WTC11 (cell line): ENCODE measurements around the gene PTPRF. TPM values are rescaled to one million over a fixed set of nuclear protein-coding genes. Genes with fewer than 3 reads are reported as not detected.

Experiments used
- ATAC-seq: fragments of 200-7000 bp; cut with Tn5 transposase; 2 replicates; pipeline ENCODE4 v1.10.0; 2021; ENCODE audit warnings: mild to moderate bottlenecking, moderate library complexity
- CTCF ChIA-PET: fragments of 300-600 bp; sonication (Branson Sonifier 250); formaldehyde crosslinking; loops from one replicate; lab custom pipeline; 2021; ENCODE audit warnings: antibody characterized with exemption; lab: Charles Lee
- POLR2A ChIA-PET: fragments of 350-600 bp; sonication (Branson Sonifier 250); formaldehyde crosslinking; loops from one replicate; lab custom pipeline; 2021; ENCODE audit warnings: antibody characterized with exemption; lab: Charles Lee
- DNase-seq: peaks from one replicate; pipeline ENCODE4 v3.0.0; 2021; ENCODE audit warnings: low spot score
- H3K27ac Mint-ChIP-seq: 2 replicates; pipeline ENCODE4 v1.8.0; 2021; ENCODE audit warnings: mixed read lengths
- H3K27me3 Mint-ChIP-seq: 2 replicates; pipeline ENCODE4 v1.8.0; 2021; ENCODE audit warnings: low read depth, mild to moderate bottlenecking, moderate library complexity, mixed read lengths
- H3K36me3 Mint-ChIP-seq: 2 replicates; pipeline ENCODE4 v1.8.0; 2021; ENCODE audit warnings: mixed read lengths
- H3K4me1 Mint-ChIP-seq: 2 replicates; pipeline ENCODE4 v1.8.0; 2022; ENCODE audit warnings: mixed read lengths
- H3K4me3 Mint-ChIP-seq: 2 replicates; pipeline ENCODE4 v1.8.0; 2021; ENCODE audit warnings: mild to moderate bottlenecking, moderate library complexity, mixed read lengths
- H3K9me3 Mint-ChIP-seq: 2 replicates; pipeline ENCODE4 v1.8.0; 2021; ENCODE audit warnings: mixed read lengths
- ARID4B ChIP-seq: sonication (generic); formaldehyde crosslinking; IDR thresholded peaks from 2 replicates; pipeline ENCODE4 v1.8.0; 2023; ENCODE audit warnings: missing genetic modification reagents, mild to moderate bottlenecking, borderline replicate concordance
- ATF3 ChIP-seq: sonication (generic); formaldehyde crosslinking; conservative IDR thresholded peaks from 2 replicates; pipeline ENCODE4 v1.8.1; 2022; ENCODE audit warnings: mild to moderate bottlenecking, missing genetic modification reagents
- ATF6 ChIP-seq: sonication (generic); formaldehyde crosslinking; IDR thresholded peaks from 2 replicates; pipeline ENCODE4 v1.8.1; 2023; ENCODE audit warnings: mild to moderate bottlenecking, missing genetic modification reagents
- EMX1 ChIP-seq: fragments of 250-450 bp; sonication (Bioruptor Pico); IDR thresholded peaks from 2 replicates; pipeline ENCODE4 v1.8.0; 2021; ENCODE audit warnings: mild to moderate bottlenecking
- FOXP4 ChIP-seq: sonication (generic); formaldehyde crosslinking; IDR thresholded peaks from 2 replicates; pipeline ENCODE4 v1.8.0; 2022; ENCODE audit warnings: mild to moderate bottlenecking, missing genetic modification reagents
- GABPB1 ChIP-seq: sonication (generic); formaldehyde crosslinking; IDR thresholded peaks from 2 replicates; pipeline ENCODE4 v1.8.1; 2023; ENCODE audit warnings: mild to moderate bottlenecking, missing genetic modification reagents
- HMGA2 ChIP-seq: fragments of 250-450 bp; sonication (Bioruptor Pico); IDR thresholded peaks from 2 replicates; pipeline ENCODE4 v1.4.0; 2021; ENCODE audit warnings: mild to moderate bottlenecking, moderate library complexity
- HMGXB4 ChIP-seq: sonication (generic); formaldehyde crosslinking; IDR thresholded peaks from 2 replicates; pipeline ENCODE4 v1.8.1; 2023; ENCODE audit warnings: mild to moderate bottlenecking, moderate library complexity, missing genetic modification reagents
- PREB ChIP-seq: sonication (generic); formaldehyde crosslinking; IDR thresholded peaks from 2 replicates; pipeline ENCODE4 v1.8.1; 2022; ENCODE audit warnings: mild to moderate bottlenecking, missing genetic modification reagents, moderate library complexity, borderline replicate concordance
- SMAD3 ChIP-seq: sonication (generic); formaldehyde crosslinking; IDR thresholded peaks from 2 replicates; pipeline ENCODE4 v1.8.0; 2022; ENCODE audit warnings: missing genetic modification reagents, mild to moderate bottlenecking, borderline replicate concordance
- STAT6 ChIP-seq: sonication (generic); formaldehyde crosslinking; conservative IDR thresholded peaks from 2 replicates; pipeline ENCODE4 v1.8.1; 2023; ENCODE audit warnings: mild to moderate bottlenecking, low read depth, missing genetic modification reagents, moderate library complexity
- TCF7 ChIP-seq: sonication (generic); formaldehyde crosslinking; IDR thresholded peaks from 2 replicates; pipeline ENCODE4 v1.8.0; 2022; ENCODE audit warnings: mild to moderate bottlenecking, low read depth, missing genetic modification reagents, moderate library complexity
- TEAD1 ChIP-seq: sonication (generic); formaldehyde crosslinking; IDR thresholded peaks from 2 replicates; pipeline ENCODE4 v1.8.0; 2022; ENCODE audit warnings: mild to moderate bottlenecking, missing genetic modification reagents
- TEAD4 ChIP-seq: sonication (generic); formaldehyde crosslinking; IDR thresholded peaks from 2 replicates; pipeline ENCODE4 v1.8.0; 2022; ENCODE audit warnings: mild to moderate bottlenecking, missing genetic modification reagents
- USF2 ChIP-seq: sonication (generic); formaldehyde crosslinking; IDR thresholded peaks from 2 replicates; pipeline ENCODE4 v1.8.1; 2023; ENCODE audit warnings: mild to moderate bottlenecking, missing genetic modification reagents, moderate library complexity
- ZNF263 ChIP-seq: sonication (generic); formaldehyde crosslinking; IDR thresholded peaks from 2 replicates; pipeline ENCODE4 v1.8.1; 2022; ENCODE audit warnings: low read depth, mild to moderate bottlenecking, moderate library complexity, missing genetic modification reagents
- ZNF416 ChIP-seq: fragments of 250-450 bp; sonication (Bioruptor Pico); IDR thresholded peaks from 2 replicates; pipeline ENCODE4 v1.9.0; 2021; ENCODE audit warnings: mild to moderate bottlenecking, inconsistent platforms
- total RNA-seq: library from RNA; stranded (reverse); gene quantifications from 3 replicates; pipeline ENCODE4 v1.2.3, GENCODE V29; 2021

The PTPRF gene
- total RNA-seq, 1 experiment from 2014 or later: 248 TPM

GRCh38 chr1:43513471-43514173 is 17.1 kb upstream of the PTPRF start (continued):
- no peak for TF ChIP-seq FOXP4 (CRISPR knock-in tag)
- no peak for TF ChIP-seq STAT6 (CRISPR knock-in tag)
- no peak for TF ChIP-seq ZNF416 (CRISPR knock-in tag)
- TF ChIP-seq HMGA2 (CRISPR knock-in tag): no peak
- no peak for TF ChIP-seq PREB (CRISPR knock-in tag)
- no peak for TF ChIP-seq HMGXB4
- TF ChIP-seq TCF7 (CRISPR knock-in tag): no peak
- TF ChIP-seq ATF3 (CRISPR knock-in tag): no peak
- no peak for TF ChIP-seq ATF6
- TF ChIP-seq TEAD4 (CRISPR knock-in tag): no peak
- TF ChIP-seq, all 79 proteins: peak for 0

- DNase-seq (no peak), ATAC-seq (no peak)
- peaks cover 22% of the 10 kb centered on the region for H3K4me1 Mint-ChIP-seq
- H3K27ac Mint-ChIP-seq: no peak overlapping the region
- CTCF ChIA-PET: interaction anchor here (2.1 kb wide), 1 partner anchor 11 kb away, joined by 8 read pairs; no protein-coding TSS in a partner anchor
- H3K27me3 Mint-ChIP-seq: peaks cover 11% of the 10 kb centered on the region
- no peaks in the 10 kb centered on the region for H3K36me3 Mint-ChIP-seq
- no peak overlapping the region for H3K4me3 Mint-ChIP-seq
- H3K9me3 Mint-ChIP-seq: peaks cover 8% of the 10 kb centered on the region
- POLR2A ChIA-PET: interaction anchor here (0.6 kb wide), 1 partner anchor 142 kb away, joined by 7 read pairs; no protein-coding TSS in a partner anchor
- no peak for TF ChIP-seq EMX1
- TF ChIP-seq SMAD3 (CRISPR knock-in tag): no peak
- no peak for TF ChIP-seq ZNF416 (CRISPR knock-in tag)
- TF ChIP-seq ZNF263 (CRISPR knock-in tag): no peak
- no peak for TF ChIP-seq ARID4B (CRISPR knock-in tag)
- no peak for TF ChIP-seq TEAD1
- TF ChIP-seq GABPB1 (CRISPR knock-in tag): no peak
- TF ChIP-seq USF2 (CRISPR knock-in tag): no peak
Observed at GRCh38 chr1:43518935-43519686, 11.6 kb upstream of the PTPRF start.
